ENCODE measurements around the gene TENM3. TPM values are rescaled to one million over a fixed set of nuclear protein-coding genes. Genes with fewer than 3 reads are reported as not detected.

The TENM3 gene
- total and polyA plus RNA-seq, 10 of the 15 experiments (the other 5 are each of a cell fraction or from before 2014, with no cell fraction given) = 0.01 to 1.7 (median 0.08) TPM; not detected in 2

DNA sequence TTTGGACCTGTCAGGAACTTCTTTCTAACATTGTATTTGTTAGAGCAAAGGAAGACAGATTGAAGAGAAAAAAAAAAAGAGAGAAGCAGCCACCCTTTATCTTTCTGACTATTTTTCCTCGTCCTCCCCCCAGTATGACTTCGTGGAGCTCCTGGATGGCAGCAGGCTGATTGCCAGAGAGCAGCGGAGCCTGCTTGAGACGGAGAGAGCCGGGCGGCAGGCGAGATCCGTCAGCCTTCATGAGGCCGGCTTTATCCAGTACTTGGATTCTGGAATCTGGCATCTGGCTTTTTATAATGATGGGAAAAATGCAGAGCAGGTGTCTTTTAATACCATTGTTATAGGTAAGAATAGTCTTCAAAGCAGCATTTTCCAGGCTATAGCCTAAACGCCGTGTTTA lies 436.3 kb downstream of the TENM3 start:
- Histone ChIP-seq H3K9me3 (replicated peaks; ENCODE audit: control insufficient read depth, insufficient read depth, low read length) (no peaks in the 10 kb centered on the region), H3K27me3 (replicated peaks in 1 of 2; ENCODE audit: control insufficient read depth in 2 of 2, insufficient read depth in 2 of 2, low read length in 1 of 2) (no peaks in the 10 kb centered on the region), H4K20me1 (ENCODE audit: control insufficient read depth, insufficient read depth) (no peaks in the 10 kb centered on the region), H3K27ac (ENCODE audit: control insufficient read depth, insufficient read depth) (no peak overlapping the region), H2AFZ (ENCODE audit: control insufficient read depth, low read depth, low read length) (no peak overlapping the region), H3K79me2 (ENCODE audit: control insufficient read depth, insufficient read depth, low read length) (no peaks in the 10 kb centered on the region), H3K4me2 (ENCODE audit: control insufficient read depth, insufficient read depth) (no peak overlapping the region), H3K4me3 (no peak overlapping the region), H3K9ac (ENCODE audit: control insufficient read depth, insufficient read depth, low read length) (no peak overlapping the region), H3K36me3 (ENCODE audit: control insufficient read depth in 2 of 2, insufficient read depth in 2 of 2, low read length in 1 of 2) (no peaks in the 10 kb centered on the region), H3K4me1 (ENCODE audit: control insufficient read depth, insufficient read depth, low read length) (no peaks in the 10 kb centered on the region)
- RAD21 ChIA-PET (ENCODE audit: unreplicated experiment) = no interaction called here
- BruUV-seq (replicated peaks) = no TSS peak
- intact Hi-C loops (cut with micrococcal nuclease; ENCODE audit: unreplicated experiment) = no loop called here
- POLR2A ChIA-PET = no interaction called here
- DNase-seq (ENCODE audit: low read depth, low spot score) = no peak
- in situ Hi-C loops (cut with MboI) = no loop called here
- ATAC-seq = no peak
- no peak for TF ChIP-seq CBFB (IDR thresholded peaks at IDR 0.05; ENCODE audit: low read depth)
- TF ChIP-seq SMAD5 (IDR thresholded peaks at IDR 0.05; ENCODE audit: low read depth) = no peak
- TF ChIP-seq, protein P1, sequence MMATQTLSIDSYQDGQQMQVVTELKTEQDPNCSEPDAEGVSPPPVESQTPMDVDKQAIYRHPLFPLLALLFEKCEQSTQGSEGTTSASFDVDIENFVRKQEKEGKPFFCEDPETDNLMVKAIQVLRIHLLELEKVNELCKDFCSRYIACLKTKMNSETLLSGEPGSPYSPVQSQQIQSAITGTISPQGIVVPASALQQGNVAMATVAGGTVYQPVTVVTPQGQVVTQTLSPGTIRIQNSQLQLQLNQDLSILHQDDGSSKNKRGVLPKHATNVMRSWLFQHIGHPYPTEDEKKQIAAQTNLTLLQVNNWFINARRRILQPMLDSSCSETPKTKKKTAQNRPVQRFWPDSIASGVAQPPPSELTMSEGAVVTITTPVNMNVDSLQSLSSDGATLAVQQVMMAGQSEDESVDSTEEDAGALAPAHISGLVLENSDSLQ (IDR thresholded peaks at IDR 0.05) = no peak
- TF ChIP-seq ZNF24 (IDR thresholded peaks at IDR 0.05) = no peak
- TF ChIP-seq JUND (IDR thresholded peaks at IDR 0.05; ENCODE audit: low read depth, low read length) = no peak
- no peak for TF ChIP-seq EED (IDR thresholded peaks at IDR 0.05; ENCODE audit: low read depth)
- TF ChIP-seq TCF7 (IDR thresholded peaks at IDR 0.05; ENCODE audit: borderline replicate concordance) = no peak
- no peak for TF ChIP-seq EZH2 (IDR thresholded peaks at IDR 0.05; ENCODE audit: borderline replicate concordance, control insufficient read depth, low read depth, low read length)
- TF ChIP-seq, protein P2, sequence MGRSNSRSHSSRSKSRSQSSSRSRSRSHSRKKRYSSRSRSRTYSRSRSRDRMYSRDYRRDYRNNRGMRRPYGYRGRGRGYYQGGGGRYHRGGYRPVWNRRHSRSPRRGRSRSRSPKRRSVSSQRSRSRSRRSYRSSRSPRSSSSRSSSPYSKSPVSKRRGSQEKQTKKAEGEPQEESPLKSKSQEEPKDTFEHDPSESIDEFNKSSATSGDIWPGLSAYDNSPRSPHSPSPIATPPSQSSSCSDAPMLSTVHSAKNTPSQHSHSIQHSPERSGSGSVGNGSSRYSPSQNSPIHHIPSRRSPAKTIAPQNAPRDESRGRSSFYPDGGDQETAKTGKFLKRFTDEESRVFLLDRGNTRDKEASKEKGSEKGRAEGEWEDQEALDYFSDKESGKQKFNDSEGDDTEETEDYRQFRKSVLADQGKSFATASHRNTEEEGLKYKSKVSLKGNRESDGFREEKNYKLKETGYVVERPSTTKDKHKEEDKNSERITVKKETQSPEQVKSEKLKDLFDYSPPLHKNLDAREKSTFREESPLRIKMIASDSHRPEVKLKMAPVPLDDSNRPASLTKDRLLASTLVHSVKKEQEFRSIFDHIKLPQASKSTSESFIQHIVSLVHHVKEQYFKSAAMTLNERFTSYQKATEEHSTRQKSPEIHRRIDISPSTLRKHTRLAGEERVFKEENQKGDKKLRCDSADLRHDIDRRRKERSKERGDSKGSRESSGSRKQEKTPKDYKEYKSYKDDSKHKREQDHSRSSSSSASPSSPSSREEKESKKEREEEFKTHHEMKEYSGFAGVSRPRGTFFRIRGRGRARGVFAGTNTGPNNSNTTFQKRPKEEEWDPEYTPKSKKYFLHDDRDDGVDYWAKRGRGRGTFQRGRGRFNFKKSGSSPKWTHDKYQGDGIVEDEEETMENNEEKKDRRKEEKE (IDR thresholded peaks at IDR 0.05) = no peak
- TF ChIP-seq POLR2A (IDR thresholded peaks at IDR 0.05; ENCODE audit: low read depth, low read length) = no peak
- TF ChIP-seq MXI1 (IDR thresholded peaks at IDR 0.05; ENCODE audit: low read depth, low read length) = no peak
- TF ChIP-seq PAX5 (IDR thresholded peaks at IDR 0.05; ENCODE audit: borderline replicate concordance, low read depth, low read length) = no peak
- 73% methylated on average over 11 of the region's 11 CpGs for WGBS (ENCODE audit: insufficient coverage, insufficient replicate concordance, low lambda C conversion rate, missing lambda C conversion rate)
- SMC1A ChIA-PET (ENCODE audit: uncharacterized antibody, unreplicated experiment) = no interaction called here
- FAIRE-seq = no peak
- CTCF ChIA-PET = interaction anchor here (0.7 kb wide), 1 partner anchor 75 kb away, joined by 3 read pairs; no protein-coding TSS in a partner anchor

Measured in GM12878 (cell line).